HG03565 (cell line): Measurements from ENCODE around the gene NUCB1.
"Not testable (repeated sequence)": the region's sequence is repeated elsewhere in the genome, so short reads cannot be mapped to it uniquely, and the experiment has no call there.

Experiments
- ATAC-seq: cut with Tn5 transposase; IDR thresholded peaks from one replicate; pipeline ENCODE4 v1.9.1; 2021; ENCODE audit warnings: mild to moderate bottlenecking, moderate library complexity; ENCODE audit not compliant: unreplicated experiment

Gene NUCB1

GRCh38 chr19:48905664-48906063, 5.6 kb downstream of the NUCB1 start:
- no peak for ATAC-seq

GRCh38 chr19:48906324-48906723, 6.2 kb downstream of the NUCB1 start:
- ATAC-seq = no peak

GRCh38 chr19:48907671-48908070, 7.6 kb downstream of the NUCB1 start:
- ATAC-seq = no peak

GRCh38 chr19:48909424-48910077, 9.4 kb downstream of the NUCB1 start:
- not testable (repeated sequence) for ATAC-seq

- no peak for ATAC-seq
Measured at GRCh38 chr19:48910803-48911202, 10.7 kb downstream of the NUCB1 start.

- no peak for ATAC-seq
Measured at GRCh38 chr19:48913114-48913889, 13.2 kb downstream of the NUCB1 start.

GRCh38 chr19:48914181-48914580, 14.1 kb downstream of the NUCB1 start:
- ATAC-seq = no peak

- no peak for ATAC-seq
Measured at GRCh38 chr19:48915757-48916156, 15.6 kb downstream of the NUCB1 start.

GRCh38 chr19:48918071-48918470, 18.0 kb downstream of the NUCB1 start:
- ATAC-seq = no peak

- no peak for ATAC-seq
Measured at GRCh38 chr19:48918801-48919247, 18.7 kb downstream of the NUCB1 start.

- not testable (repeated sequence) for ATAC-seq
Measured at GRCh38 chr19:48919271-48919670, 19.2 kb downstream of the NUCB1 start.

- ATAC-seq = no peak
Measured at GRCh38 chr19:48920949-48921348, 20.8 kb downstream of the NUCB1 start.

GRCh38 chr19:48921721-48922500, 21.8 kb downstream of the NUCB1 start:
- ATAC-seq = no peak

GRCh38 chr19:48922548-48923490, 22.7 kb downstream of the NUCB1 start:
- no peak for ATAC-seq

GRCh38 chr19:48925240-48925843, 25.2 kb downstream of the NUCB1 start:
- ATAC-seq = no peak

GRCh38 chr19:48925890-48926289, 25.8 kb downstream of the NUCB1 start:
- not testable (repeated sequence) for ATAC-seq

- ATAC-seq = no peak
Measured at GRCh38 chr19:48926909-48927308, 26.8 kb downstream of the NUCB1 start.

- ATAC-seq = not testable (repeated sequence)
Measured at GRCh38 chr19:48927692-48928091, 27.6 kb downstream of the NUCB1 start.

- no peak for ATAC-seq
Measured at GRCh38 chr19:48928164-48929025, 28.3 kb downstream of the NUCB1 start.
